HCT116 (cell line): Measurements from ENCODE around the gene GYS2. TPM values are rescaled to one million over a fixed set of nuclear protein-coding genes. Genes with fewer than 3 reads are reported as not detected.

Experiments used
- ATAC-seq: fragments of 200-7000 bp; cut with Tn5 transposase; 2 replicates; pipeline ENCODE4 v1.9.1; 2020; ENCODE audit warnings: mild to moderate bottlenecking, moderate library complexity
- BruUV-seq: library from RNA; stranded (reverse); fragments of 400-500 nt; replicated peaks from 2 replicates; lab custom pipeline; 2021; lab: Mats Ljungman, UMichigan
- CTCF ChIA-PET: fragments of 300-600 bp; sonication (Branson Sonifier 250); formaldehyde crosslinking; loops from one replicate; lab custom pipeline; 2021; ENCODE audit warnings: antibody characterized with exemption; lab: Charles Lee
- POLR2A ChIA-PET: fragments of 300-600, 350-600 bp; sonication (Branson Sonifier 250); formaldehyde crosslinking; loops from one replicate; lab custom pipeline; 2021; ENCODE audit warnings: antibody characterized with exemption; lab: Charles Lee
- RAD21 ChIA-PET, 2 experiments: fragments of 300-600 bp; sonication (Branson Sonifier 250); formaldehyde crosslinking; loops; one replicate each; lab custom pipeline; 2023; ENCODE audit warnings: low total read pairs in 2 of 2; ENCODE audit not compliant: uncharacterized antibody in 2 of 2, unreplicated experiment in 2 of 2, low non-redundant PET in 1 of 2; lab: Charles Lee
- DNase-seq: peaks from one replicate; pipeline ENCODE4 v3.0.0-alpha.2; 2010; ENCODE audit warnings: low read depth, low spot score
- H2AFZ ChIP-seq: fragments of 200-600 bp; shearing (Covaris generic), sonication (generic); 2 replicates; pipeline ENCODE4 v1.6.1; 2017; ENCODE audit warnings: low read depth, mixed run types, mixed read lengths, antibody characterized with exemption, low read length; ENCODE audit not compliant: poor library complexity, severe bottlenecking
- H3K27ac ChIP-seq: 2 replicates; pipeline ENCODE4 v1.5.1; 2012; ENCODE audit warnings: low read depth, low read length
- H3K27me3 ChIP-seq: fragments of 200-600 bp; sonication (generic); 2 replicates; pipeline ENCODE4 v1.6.1; 2016; ENCODE audit warnings: mixed run types, low read length, mixed read lengths; ENCODE audit not compliant: insufficient read depth
- H3K36me3 ChIP-seq, 2 experiments: fragments of 200-500 bp in 1 of 2; fragments of 200-600 bp in 1 of 2; sonication (Bioruptor generic) in 1 of 2; sonication (generic) in 1 of 2; 2 replicates each; pipeline versions ENCODE4 v1.5.1 to v1.6.1; 2014 to 2016; ENCODE audit warnings: low read length in 2 of 2, inconsistent platforms in 1 of 2, mixed read lengths in 1 of 2, mixed run types in 1 of 2; ENCODE audit not compliant: insufficient read depth in 2 of 2, control insufficient read depth in 1 of 2
- H3K4me1 ChIP-seq, 2 experiments: fragments of 200-600 bp in 1 of 2; sonication (generic) in 1 of 2; 2 replicates each; pipeline versions ENCODE4 v1.5.1 to v1.6.1; 2012 to 2017; ENCODE audit warnings: low read length in 2 of 2, inconsistent platforms in 1 of 2, mild to moderate bottlenecking in 1 of 2, mixed read lengths in 1 of 2, mixed run types in 1 of 2, moderate library complexity in 1 of 2; ENCODE audit not compliant: insufficient read depth in 2 of 2, control insufficient read depth in 1 of 2
- H3K4me2 ChIP-seq: fragments of 200-600 bp; sonication (generic); 2 replicates; pipeline ENCODE4 v1.6.1; 2017; ENCODE audit warnings: mixed run types, low read length, mixed read lengths
- H3K4me3 ChIP-seq, 2 experiments: fragments of 200-600 bp in 1 of 2; sonication (generic) in 1 of 2; replicated peaks in 1 of 2; 2 replicates each; pipeline ENCODE4 v1.5.1; 2011 to 2016; ENCODE audit warnings: low read length in 2 of 2, control low read depth in 1 of 2, low read depth in 1 of 2, mild to moderate bottlenecking in 1 of 2, mixed read lengths in 1 of 2, mixed run types in 1 of 2
- H3K79me2 ChIP-seq: fragments of 200-600 bp; sonication (generic); 2 replicates; pipeline ENCODE4 v1.6.1; 2017; ENCODE audit warnings: mild to moderate bottlenecking, mixed run types, low read length, moderate library complexity, mixed read lengths; ENCODE audit not compliant: insufficient read depth
- H3K9ac ChIP-seq: fragments of 200-600 bp; sonication (generic); 2 replicates; pipeline ENCODE4 v1.6.1; 2016; ENCODE audit warnings: low read length, mixed read lengths
- H3K9me2 ChIP-seq: fragments of 200-600 bp; sonication (generic), shearing (Covaris generic); 2 replicates; pipeline ENCODE4 v1.6.1; 2017; ENCODE audit warnings: mixed run types, mild to moderate bottlenecking, moderate library complexity; ENCODE audit not compliant: insufficient read depth
- H3K9me3 ChIP-seq, 2 experiments: fragments of 200-500 bp in 1 of 2; fragments of 200-600 bp in 1 of 2; sonication (Bioruptor generic) in 1 of 2; sonication (generic) in 1 of 2; 2 replicates each; pipeline ENCODE4 v1.6.1; 2014 to 2017; ENCODE audit warnings: low read length in 2 of 2, mixed read lengths in 2 of 2, inconsistent platforms in 1 of 2, low read depth in 1 of 2, mild to moderate bottlenecking in 1 of 2, mixed run types in 1 of 2, moderate library complexity in 1 of 2; ENCODE audit not compliant: control insufficient read depth in 1 of 2, insufficient read depth in 1 of 2
- H4K20me1 ChIP-seq: fragments of 200-600 bp; sonication (generic), shearing (Covaris generic); 2 replicates; pipeline ENCODE4 v1.6.1; 2017; ENCODE audit warnings: mixed run types, mild to moderate bottlenecking, moderate library complexity; ENCODE audit not compliant: insufficient read depth
- CEBPB ChIP-seq: IDR thresholded peaks from 2 replicates; pipeline ENCODE4 v1.6.1; 2012; ENCODE audit warnings: low read depth
- EZH2phosphoT487 ChIP-seq: fragments of 200-600 bp; IDR thresholded peaks from 2 replicates; pipeline ENCODE4 v1.6.1; 2018; ENCODE audit warnings: antibody characterized with exemption, borderline replicate concordance
- JUND ChIP-seq: IDR thresholded peaks from 2 replicates; pipeline ENCODE4 v1.6.1; 2012
- POLR2AphosphoS5 ChIP-seq: IDR thresholded peaks from 2 replicates; pipeline ENCODE4 v1.6.1; 2011; ENCODE audit warnings: mild to moderate bottlenecking, low read depth, low read length, moderate library complexity
- RAD21 ChIP-seq: IDR thresholded peaks from 2 replicates; pipeline ENCODE4 v1.6.1; 2012; ENCODE audit warnings: low read depth, mild to moderate bottlenecking
- SP1 ChIP-seq: IDR thresholded peaks from 2 replicates; pipeline ENCODE4 v1.6.1; 2012; ENCODE audit warnings: low read depth
- SRF ChIP-seq: IDR thresholded peaks from 2 replicates; pipeline ENCODE4 v1.6.1; 2012; ENCODE audit warnings: low read depth
- TCF7L2 ChIP-seq: IDR thresholded peaks from 2 replicates; pipeline ENCODE4 v1.7.0; 2011; ENCODE audit warnings: borderline replicate concordance, inconsistent platforms; ENCODE audit not compliant: insufficient read depth, insufficient read length; ENCODE audit errors: extremely low read depth
- YY1 ChIP-seq: IDR thresholded peaks from 2 replicates; pipeline ENCODE4 v1.6.1; 2011; ENCODE audit warnings: low read length, low read depth, moderate library complexity, mild to moderate bottlenecking; ENCODE audit not compliant: insufficient replicate concordance; ENCODE audit errors: extremely low read depth
- ZFX ChIP-seq: fragments of 450-650 bp; IDR thresholded peaks from 2 replicates; pipeline ENCODE4 v1.6.1; 2017
- ZNF274 ChIP-seq: fragments of 200-500 bp; sonication (Bioruptor generic); IDR thresholded peaks from 2 replicates; pipeline ENCODE4 v1.6.1; 2014; ENCODE audit warnings: mild to moderate bottlenecking, low read depth, low read length, inconsistent platforms
- intact Hi-C: fragments of 100-400 bp; cut with micrococcal nuclease; formaldehyde crosslinking; loops from 2 replicates; pipeline ENCODE4 v1.10.0; 2022
- total RNA-seq: library from RNA; stranded (reverse); gene quantifications from one replicate; pipeline ENCODE4 v1.2.1, GENCODE V29; 2021; ENCODE audit not compliant: unreplicated experiment
- TF ChIP-seq, protein P1 (sequence below): IDR thresholded peaks from 2 replicates; pipeline ENCODE4 v1.6.1; 2012; ENCODE audit warnings: low read depth
- TF ChIP-seq, protein P2 (sequence below): IDR thresholded peaks from 2 replicates; pipeline ENCODE4 v1.6.1; 2011; ENCODE audit warnings: mild to moderate bottlenecking, low read length, moderate library complexity; ENCODE audit not compliant: insufficient replicate concordance; ENCODE audit errors: extremely low read depth
- TF ChIP-seq, protein P3 (sequence below): IDR thresholded peaks from 2 replicates; pipeline ENCODE4 v1.6.1; 2012

GYS2 gene
- total RNA-seq, 1 experiment from 2014 or later: not detected

DNA sequence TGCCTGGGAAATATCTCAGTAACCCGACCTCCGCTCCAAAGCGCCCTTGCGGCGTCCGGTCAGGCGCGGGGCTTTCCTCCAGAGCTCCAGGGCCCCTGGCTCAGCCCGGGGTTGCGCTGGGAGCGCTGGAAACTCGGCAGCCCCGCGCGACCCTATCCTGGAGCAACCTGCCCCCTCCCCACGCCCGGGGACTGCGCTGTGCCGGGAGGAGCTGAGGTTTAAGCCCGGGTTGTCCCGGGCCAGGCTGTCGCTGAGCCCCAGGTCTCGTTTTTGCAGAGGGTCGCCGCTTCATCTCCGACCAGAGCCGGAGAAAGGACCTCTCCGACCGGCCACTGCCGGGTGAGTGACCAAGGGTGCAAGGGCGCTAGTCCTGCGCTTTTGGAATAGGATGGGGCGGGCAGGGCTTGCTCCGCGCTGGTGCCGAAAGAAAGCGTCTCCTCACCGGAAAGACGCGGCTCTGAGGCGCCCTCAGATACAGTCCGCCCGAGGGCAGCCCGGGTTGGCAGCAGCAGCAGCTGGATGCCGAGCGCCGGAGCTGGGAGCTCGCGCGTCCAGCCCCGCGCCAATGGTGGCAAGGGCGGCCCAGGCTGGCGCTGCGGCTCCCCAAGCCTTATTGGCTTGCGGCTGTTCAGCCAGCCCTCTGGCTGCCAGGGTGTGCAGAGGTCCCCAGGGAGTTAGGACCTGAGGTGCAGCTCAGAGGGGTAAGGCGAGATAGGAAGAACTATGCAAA, 77.0 kb downstream of the GYS2 start (continued):
- TF ChIP-seq, protein P1, sequence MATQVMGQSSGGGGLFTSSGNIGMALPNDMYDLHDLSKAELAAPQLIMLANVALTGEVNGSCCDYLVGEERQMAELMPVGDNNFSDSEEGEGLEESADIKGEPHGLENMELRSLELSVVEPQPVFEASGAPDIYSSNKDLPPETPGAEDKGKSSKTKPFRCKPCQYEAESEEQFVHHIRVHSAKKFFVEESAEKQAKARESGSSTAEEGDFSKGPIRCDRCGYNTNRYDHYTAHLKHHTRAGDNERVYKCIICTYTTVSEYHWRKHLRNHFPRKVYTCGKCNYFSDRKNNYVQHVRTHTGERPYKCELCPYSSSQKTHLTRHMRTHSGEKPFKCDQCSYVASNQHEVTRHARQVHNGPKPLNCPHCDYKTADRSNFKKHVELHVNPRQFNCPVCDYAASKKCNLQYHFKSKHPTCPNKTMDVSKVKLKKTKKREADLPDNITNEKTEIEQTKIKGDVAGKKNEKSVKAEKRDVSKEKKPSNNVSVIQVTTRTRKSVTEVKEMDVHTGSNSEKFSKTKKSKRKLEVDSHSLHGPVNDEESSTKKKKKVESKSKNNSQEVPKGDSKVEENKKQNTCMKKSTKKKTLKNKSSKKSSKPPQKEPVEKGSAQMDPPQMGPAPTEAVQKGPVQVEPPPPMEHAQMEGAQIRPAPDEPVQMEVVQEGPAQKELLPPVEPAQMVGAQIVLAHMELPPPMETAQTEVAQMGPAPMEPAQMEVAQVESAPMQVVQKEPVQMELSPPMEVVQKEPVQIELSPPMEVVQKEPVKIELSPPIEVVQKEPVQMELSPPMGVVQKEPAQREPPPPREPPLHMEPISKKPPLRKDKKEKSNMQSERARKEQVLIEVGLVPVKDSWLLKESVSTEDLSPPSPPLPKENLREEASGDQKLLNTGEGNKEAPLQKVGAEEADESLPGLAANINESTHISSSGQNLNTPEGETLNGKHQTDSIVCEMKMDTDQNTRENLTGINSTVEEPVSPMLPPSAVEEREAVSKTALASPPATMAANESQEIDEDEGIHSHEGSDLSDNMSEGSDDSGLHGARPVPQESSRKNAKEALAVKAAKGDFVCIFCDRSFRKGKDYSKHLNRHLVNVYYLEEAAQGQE: no peak
- TF ChIP-seq JUND (no peak), ZNF274 (no peak), EZH2phosphoT487 (no peak)

DNA sequence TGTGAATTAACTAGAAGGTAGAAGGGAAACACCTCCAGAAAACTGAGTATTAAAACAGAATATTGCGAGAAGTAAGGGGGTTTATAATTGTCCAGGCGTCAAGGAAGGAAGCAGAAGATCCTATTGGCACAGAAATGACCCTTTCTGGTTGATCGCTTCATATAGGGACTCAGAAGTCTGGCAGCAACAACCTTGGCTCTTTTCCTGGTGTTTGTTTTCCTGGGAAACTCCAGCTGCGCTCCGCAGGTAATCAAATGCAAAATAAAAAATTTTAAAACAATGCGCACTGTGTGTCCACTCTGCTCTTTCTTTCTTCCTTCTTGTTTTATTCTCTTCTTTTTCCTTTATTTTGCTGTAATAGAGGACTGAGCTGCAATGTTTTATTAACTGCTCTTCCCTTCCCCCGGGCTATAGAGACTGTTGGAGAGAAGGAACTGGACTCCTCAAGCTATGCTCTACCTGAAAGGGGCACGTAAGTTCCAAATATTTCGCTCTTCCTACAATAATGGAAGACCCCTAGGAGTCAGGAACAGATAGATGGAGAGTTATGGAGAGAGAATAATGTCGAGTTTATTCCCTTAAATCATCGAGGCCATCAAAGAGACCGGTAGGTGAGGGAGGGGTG, 77.8 kb downstream of the GYS2 start:
- DNase-seq: no peak
- intact Hi-C loops: no loop called here
- ATAC-seq: no peak
- Histone ChIP-seq H3K9me3 (no peaks in the 10 kb centered on the region), H3K27me3 (no peaks in the 10 kb centered on the region), H2AFZ (no peak overlapping the region), H3K9me2 (no peaks in the 10 kb centered on the region), H3K4me3 (no peak overlapping the region), H4K20me1 (no peaks in the 10 kb centered on the region), H3K27ac (no peak overlapping the region), H3K9ac (no peak overlapping the region), H3K79me2 (no peaks in the 10 kb centered on the region), H3K36me3 (no peaks in the 10 kb centered on the region), H3K4me1 (no peaks in the 10 kb centered on the region), H3K4me2 (no peak overlapping the region)
- CTCF ChIA-PET: no interaction called here
- no TSS peak for BruUV-seq
- RAD21 ChIA-PET: no interaction called here
- POLR2A ChIA-PET: no interaction called here
- TF ChIP-seq ZFX (no peak), CEBPB (no peak), RAD21 (no peak), TCF7L2 (no peak), POLR2AphosphoS5 (no peak), JUND (no peak), EZH2phosphoT487 (no peak), SP1 (no peak), YY1 (no peak), SRF (no peak)
- TF ChIP-seq, protein P2, sequence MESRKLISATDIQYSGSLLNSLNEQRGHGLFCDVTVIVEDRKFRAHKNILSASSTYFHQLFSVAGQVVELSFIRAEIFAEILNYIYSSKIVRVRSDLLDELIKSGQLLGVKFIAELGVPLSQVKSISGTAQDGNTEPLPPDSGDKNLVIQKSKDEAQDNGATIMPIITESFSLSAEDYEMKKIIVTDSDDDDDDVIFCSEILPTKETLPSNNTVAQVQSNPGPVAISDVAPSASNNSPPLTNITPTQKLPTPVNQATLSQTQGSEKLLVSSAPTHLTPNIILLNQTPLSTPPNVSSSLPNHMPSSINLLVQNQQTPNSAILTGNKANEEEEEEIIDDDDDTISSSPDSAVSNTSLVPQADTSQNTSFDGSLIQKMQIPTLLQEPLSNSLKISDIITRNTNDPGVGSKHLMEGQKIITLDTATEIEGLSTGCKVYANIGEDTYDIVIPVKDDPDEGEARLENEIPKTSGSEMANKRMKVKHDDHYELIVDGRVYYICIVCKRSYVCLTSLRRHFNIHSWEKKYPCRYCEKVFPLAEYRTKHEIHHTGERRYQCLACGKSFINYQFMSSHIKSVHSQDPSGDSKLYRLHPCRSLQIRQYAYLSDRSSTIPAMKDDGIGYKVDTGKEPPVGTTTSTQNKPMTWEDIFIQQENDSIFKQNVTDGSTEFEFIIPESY: no peak
- TF ChIP-seq, protein P3, sequence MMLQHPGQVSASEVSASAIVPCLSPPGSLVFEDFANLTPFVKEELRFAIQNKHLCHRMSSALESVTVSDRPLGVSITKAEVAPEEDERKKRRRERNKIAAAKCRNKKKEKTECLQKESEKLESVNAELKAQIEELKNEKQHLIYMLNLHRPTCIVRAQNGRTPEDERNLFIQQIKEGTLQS: no peak
- TF ChIP-seq, protein P1: no peak
